HL-60/S4 treated with phorbol 12-myristate 13-acetate at 8.2 ng/mL for 4 days and 3 days (cell line): Measurements from ENCODE around the gene SEMA6B.
"Not testable (repeated sequence)": the region's sequence is repeated elsewhere in the genome, so short reads cannot be mapped to it uniquely, and the experiment has no call there.

ENCODE experiments used
- in situ Hi-C: fragments of 300-500 bp; cut with MboI; formaldehyde crosslinking; loops from 2 replicates; pipeline ENCODE4 v1.15.0; 2022; ENCODE audit warnings: low sequenced_read_pairs

The SEMA6B gene

DNA sequence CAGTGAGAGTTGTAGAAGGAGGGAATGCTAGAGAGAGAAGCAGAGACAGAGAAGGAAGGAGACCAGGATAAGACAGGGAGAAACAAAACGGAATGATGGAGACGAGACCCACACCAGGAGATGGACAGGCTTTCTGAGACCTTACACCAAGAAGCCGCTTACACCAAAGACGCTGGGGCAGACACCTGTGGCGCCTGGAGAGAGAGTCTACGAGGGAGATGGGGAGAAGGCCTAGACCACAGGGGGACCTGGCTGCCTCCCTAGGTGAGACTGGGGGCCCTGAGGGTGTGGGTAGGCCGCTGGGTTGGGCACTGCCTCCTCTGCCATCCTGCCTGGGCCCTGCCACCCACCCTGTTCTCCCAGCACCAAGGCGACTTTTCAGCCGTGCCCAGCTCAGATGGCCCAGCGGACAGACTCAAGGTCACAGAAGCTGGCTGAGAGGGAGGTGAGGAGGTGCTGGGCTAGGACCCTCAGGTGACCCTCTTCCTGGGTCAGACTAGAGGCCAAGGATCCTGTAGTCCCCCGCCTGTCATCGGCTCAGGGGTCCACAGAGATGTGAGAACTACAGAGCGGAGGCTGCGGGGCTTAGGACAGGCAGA is 29.5 kb downstream of the SEMA6B start:
- in situ Hi-C loops = no loop called here

DNA sequence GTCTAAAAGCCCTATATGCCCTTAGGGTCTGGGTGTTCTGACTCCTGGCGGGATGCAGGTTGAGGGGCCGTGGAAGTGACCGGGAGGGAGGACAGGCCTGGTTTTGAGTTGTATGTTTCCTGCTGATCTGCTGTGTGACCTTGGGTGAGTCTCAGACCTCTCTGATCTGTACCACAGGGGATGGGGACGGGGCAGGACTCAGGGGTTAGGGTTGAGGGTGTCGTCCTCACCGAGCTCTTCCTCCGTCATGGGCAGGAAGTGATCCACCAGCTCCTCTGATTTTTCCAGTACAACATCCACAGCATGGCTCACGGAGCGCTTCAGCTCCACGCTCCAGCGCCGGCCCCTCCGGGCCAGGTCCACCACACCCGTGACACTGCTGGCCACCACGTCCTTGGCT is 30.6 kb downstream of the SEMA6B start:
- in situ Hi-C loops = no loop called here

- in situ Hi-C loops = not testable (repeated sequence)
Measured at GRCh38 chr19:4527377-4527776, 32.1 kb downstream of the SEMA6B start.

- in situ Hi-C loops = no loop called here
Measured at GRCh38 chr19:4525563-4526002, 33.9 kb downstream of the SEMA6B start.

GRCh38 chr19:4524808-4525562 is 34.5 kb downstream of the SEMA6B start:
- in situ Hi-C loops = no loop called here

- in situ Hi-C loops = no loop called here
Measured at GRCh38 chr19:4523306-4524110, 36.0 kb downstream of the SEMA6B start.

- in situ Hi-C loops = no loop called here
Measured at GRCh38 chr19:4522291-4523002, 37.0 kb downstream of the SEMA6B start.

GRCh38 chr19:4521888-4522242 is 37.6 kb downstream of the SEMA6B start:
- in situ Hi-C loops = no loop called here

- in situ Hi-C loops = no loop called here
Measured at GRCh38 chr19:4521170-4521887, 38.2 kb downstream of the SEMA6B start.

DNA sequence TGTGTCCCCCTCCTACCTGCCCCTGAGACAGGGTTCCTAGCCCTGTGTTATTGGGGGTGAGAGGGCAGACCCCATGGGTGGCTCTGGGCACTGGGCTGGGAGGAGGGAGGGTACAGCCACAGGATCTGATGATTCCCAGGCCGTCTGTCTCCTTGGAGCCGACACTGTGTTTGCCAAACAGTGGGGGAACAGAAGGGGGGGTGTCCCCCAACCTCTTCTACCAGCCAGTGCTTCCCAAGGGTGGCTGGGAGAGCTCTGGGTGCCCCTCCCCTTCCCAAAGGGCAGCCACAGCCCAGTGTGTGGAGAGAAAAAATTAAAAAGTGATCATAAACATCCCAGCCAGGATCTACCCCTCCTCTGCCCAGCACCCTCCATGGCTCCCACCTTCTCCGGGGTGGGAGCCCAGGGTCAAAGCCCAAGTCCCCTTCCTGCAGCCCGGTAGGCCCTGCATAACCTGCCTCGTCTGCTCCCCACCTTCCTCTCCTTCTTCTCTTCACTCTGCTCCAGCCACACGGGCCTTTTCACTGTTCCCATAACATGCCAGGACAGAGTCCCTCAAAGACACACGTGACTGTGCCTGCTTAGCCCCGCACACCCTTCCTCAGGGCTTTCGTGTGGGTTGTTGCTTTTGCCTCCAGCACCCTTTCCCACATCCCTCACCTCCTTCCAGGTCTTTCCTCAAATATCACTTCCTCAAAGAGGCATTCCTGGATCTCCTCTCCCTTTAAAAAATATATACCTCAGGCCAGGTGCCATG is 39.8 kb downstream of the SEMA6B start:
- in situ Hi-C loops = no loop called here

GRCh38 chr19:4519172-4519496 is 40.4 kb downstream of the SEMA6B start:
- in situ Hi-C loops = no loop called here

DNA sequence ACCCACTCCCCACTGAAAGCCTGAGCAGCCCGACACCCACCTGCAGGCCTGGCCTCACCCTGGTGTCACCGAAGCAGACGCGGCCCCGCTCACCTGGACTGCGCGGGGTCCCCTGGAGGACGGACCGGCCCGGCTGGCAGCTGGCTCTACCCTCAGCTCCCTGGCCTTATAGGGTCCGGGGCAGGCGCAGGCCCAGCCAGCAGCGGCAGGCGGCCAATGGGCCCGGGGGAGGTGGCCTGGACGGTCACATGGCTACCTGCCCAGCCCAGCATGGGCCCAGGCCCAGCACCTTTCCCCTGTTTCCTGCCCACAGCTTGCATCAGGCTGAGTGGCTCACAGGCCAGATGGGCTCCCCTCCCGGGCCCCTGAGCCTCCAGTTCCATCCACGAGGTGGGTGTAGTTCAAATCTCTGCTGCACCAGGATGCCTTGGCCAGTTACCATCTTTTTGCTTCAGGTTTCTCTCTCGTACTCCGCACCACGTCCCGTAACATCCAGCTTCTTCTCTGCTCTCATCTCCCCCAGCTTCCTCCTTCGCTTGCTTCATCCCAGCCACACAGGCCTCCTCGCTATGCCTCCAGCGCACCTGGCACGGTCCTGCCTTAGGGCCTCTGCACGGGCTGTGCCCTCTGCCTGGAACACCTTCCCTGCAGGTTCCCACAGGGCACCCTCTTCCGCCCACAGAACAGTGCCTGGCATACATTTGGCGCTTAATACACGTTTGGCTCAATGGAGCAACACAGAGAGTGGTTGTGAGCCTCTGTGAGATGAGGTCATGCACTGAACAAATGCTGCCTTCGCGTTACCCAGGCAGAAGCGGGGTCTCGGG is 40.9 kb downstream of the SEMA6B start, which contains the start of gene PLIN4:
Gene PLIN4, minus strand, starts transcription at position 142 of the 827 bp plus-strand sequence. CDS start 214 bp downstream, outside the sequence.
- in situ Hi-C loops = no loop called here

- in situ Hi-C loops = no loop called here
Measured at GRCh38 chr19:4517451-4518057, 41.9 kb downstream of the SEMA6B start.

DNA sequence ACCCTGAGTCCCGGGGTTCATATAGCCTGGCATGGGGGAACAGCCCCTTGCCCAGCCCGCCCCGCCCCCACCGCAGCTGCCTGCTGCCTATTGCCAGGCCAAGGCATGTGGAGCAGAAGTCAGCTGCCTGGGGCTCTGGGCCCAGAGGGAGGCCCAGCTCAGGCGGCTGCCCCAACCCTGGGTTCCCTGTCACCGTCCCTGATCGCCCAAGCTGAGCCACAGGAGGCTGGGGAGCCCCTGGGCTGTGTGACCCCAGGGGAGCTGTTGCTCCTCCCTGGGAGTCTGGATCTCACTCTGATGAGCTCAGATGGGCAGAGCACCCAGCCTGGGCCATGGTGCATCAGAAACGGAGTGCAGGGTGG is 42.6 kb downstream of the SEMA6B start:
- in situ Hi-C loops = no loop called here

- in situ Hi-C loops = no loop called here
Measured at GRCh38 chr19:4516199-4516938, 43.1 kb downstream of the SEMA6B start.

GRCh38 chr19:4515732-4516131 is 43.8 kb downstream of the SEMA6B start:
- in situ Hi-C loops = no loop called here

GRCh38 chr19:4513248-4513647 is 46.2 kb downstream of the SEMA6B start:
- in situ Hi-C loops = no loop called here

GRCh38 chr19:4512070-4512469 is 47.4 kb downstream of the SEMA6B start:
- in situ Hi-C loops = no loop called here
